COR-L47 (cell line): ENCODE data around the gene TENM3.

Experiments
- DNase-seq: peaks from one replicate; lab custom pipeline; 2025; lab: John Stamatoyannopoulos, UW

The TENM3 gene

GRCh38 chr4:182567119-182567518, 323.9 kb downstream of the TENM3 start:
- DNase-seq: no peak

GRCh38 chr4:182569561-182569960, 326.4 kb downstream of the TENM3 start:
- DNase-seq: no peak

GRCh38 chr4:182574706-182575105, 331.5 kb downstream of the TENM3 start:
- no peak for DNase-seq

- no peak for DNase-seq
These were observed 332.0 kb downstream of the TENM3 start for GRCh38 chr4:182575225-182575624.

GRCh38 chr4:182576601-182577289, 333.5 kb downstream of the TENM3 start:
- DNase-seq: no peak

GRCh38 chr4:182577411-182577810, 334.2 kb downstream of the TENM3 start:
- no peak for DNase-seq

- no peak for DNase-seq
These were observed 335.2 kb downstream of the TENM3 start for GRCh38 chr4:182578402-182578801.

- DNase-seq: no peak
These were observed 339.0 kb downstream of the TENM3 start for GRCh38 chr4:182582245-182582644.

- DNase-seq: no peak
These were observed 340.7 kb downstream of the TENM3 start for GRCh38 chr4:182583703-182584415.

- DNase-seq: no peak
These were observed 342.1 kb downstream of the TENM3 start for GRCh38 chr4:182585321-182585720.

GRCh38 chr4:182589100-182589499, 345.9 kb downstream of the TENM3 start:
- DNase-seq: no peak

- no peak for DNase-seq
These were observed 350.2 kb downstream of the TENM3 start for GRCh38 chr4:182593402-182593801.

- DNase-seq: no peak
These were observed 350.7 kb downstream of the TENM3 start for GRCh38 chr4:182593864-182594263.

- no peak for DNase-seq
These were observed 356.9 kb downstream of the TENM3 start for GRCh38 chr4:182600093-182600492.

GRCh38 chr4:182600856-182601255, 357.7 kb downstream of the TENM3 start:
- DNase-seq: no peak

- DNase-seq: peak; percentile 20
These were observed 361.0 kb downstream of the TENM3 start for GRCh38 chr4:182604161-182604622.

- DNase-seq: no peak
These were observed 361.8 kb downstream of the TENM3 start for GRCh38 chr4:182604953-182605352.

- no peak for DNase-seq
These were observed 365.3 kb downstream of the TENM3 start for GRCh38 chr4:182608525-182608924.

GRCh38 chr4:182616476-182616875, 373.3 kb downstream of the TENM3 start:
- no peak for DNase-seq

- no peak for DNase-seq
These were observed 376.5 kb downstream of the TENM3 start for GRCh38 chr4:182619660-182620059.

GRCh38 chr4:182620111-182620980, 377.1 kb downstream of the TENM3 start:
- DNase-seq: no peak

GRCh38 chr4:182624281-182624680, 381.1 kb downstream of the TENM3 start:
- DNase-seq: no peak

GRCh38 chr4:182625193-182625592, 382.0 kb downstream of the TENM3 start:
- no peak for DNase-seq
